NCI-H446 (cell line): ENCODE measurements around the gene ZNF396.

ENCODE experiments used
- DNase-seq, 2 experiments: peaks; one replicate each; lab custom pipeline; 2025; lab: John Stamatoyannopoulos, UW

ZNF396 gene

GRCh38 chr18:35335866-35336265, 41.3 kb downstream of the ZNF396 start:
- no peak for DNase-seq

DNA sequence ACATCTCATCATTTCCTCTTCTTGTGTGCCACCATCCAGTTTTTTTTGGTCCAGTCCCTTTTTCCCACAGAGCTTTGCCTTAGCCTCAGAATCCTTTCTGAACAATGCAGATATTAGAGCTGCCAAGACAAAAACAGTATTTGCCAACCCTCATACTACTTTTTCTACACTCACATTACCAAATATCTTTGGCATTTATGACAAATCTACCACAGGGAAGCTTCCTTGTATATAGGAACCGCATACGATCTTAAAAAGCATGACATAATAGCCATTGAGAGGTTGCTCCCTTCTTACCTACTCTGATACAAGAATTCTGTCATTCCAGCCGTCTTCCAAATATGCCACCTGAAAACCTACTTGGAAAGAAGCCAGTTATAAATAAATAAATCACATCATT, 42.3 kb downstream of the ZNF396 start:
- DNase-seq, result no peak

DNA sequence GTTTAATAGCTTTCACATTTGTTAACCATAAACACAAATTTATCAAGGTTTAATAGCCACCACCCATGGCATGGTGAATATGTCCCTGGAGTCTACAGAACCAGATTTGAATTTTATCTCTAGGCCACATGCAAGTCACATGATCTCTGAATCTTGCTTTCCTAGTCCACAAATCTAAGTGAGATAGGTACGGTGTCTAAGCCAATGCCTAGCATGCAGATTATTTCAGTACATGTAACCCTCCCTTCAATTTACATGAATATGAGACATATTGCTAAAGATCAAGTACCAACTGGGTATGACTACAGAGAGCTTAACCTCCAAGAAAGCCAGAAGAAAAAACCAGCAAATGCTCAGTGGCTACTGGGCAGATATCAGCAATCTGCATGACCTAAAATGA, 42.9 kb downstream of the ZNF396 start:
- no peak for DNase-seq

DNA sequence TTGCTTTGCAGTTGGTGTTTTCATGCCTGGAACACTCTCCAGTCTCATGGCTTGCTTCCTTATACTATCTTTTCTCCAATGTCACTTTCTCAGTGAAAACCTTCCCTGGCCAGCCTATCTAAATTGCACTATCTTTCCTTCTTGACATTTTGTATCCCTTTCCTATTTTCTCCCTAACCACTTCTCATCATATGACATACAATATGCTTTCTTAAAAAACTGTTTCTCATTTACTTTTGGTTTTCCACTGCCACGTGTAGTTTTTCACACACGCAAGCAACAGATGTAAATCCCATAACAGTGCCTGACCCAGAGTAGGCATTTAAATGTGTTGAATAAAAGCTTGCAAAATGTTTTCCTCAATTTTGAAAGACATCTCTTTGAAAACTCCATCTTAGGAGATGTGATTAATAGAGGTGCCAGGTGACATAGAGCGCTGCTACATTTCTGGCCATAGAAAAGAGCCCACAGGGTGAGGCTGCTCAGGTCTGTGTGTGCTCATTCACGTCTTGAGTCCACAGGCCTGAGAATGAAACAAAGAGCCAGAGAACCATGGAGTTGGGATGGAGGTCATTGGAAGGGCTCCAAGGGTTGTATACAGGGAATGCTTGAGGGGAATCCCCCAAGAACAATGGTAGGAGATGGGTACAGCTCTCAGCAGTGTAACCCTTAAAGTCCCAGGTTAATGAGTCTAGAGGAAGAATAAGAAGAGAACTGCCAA, 45.6 kb downstream of the ZNF396 start:
- no peak for DNase-seq

- DNase-seq, result no peak
Measured at GRCh38 chr18:35328868-35329267, 48.3 kb downstream of the ZNF396 start.

DNA sequence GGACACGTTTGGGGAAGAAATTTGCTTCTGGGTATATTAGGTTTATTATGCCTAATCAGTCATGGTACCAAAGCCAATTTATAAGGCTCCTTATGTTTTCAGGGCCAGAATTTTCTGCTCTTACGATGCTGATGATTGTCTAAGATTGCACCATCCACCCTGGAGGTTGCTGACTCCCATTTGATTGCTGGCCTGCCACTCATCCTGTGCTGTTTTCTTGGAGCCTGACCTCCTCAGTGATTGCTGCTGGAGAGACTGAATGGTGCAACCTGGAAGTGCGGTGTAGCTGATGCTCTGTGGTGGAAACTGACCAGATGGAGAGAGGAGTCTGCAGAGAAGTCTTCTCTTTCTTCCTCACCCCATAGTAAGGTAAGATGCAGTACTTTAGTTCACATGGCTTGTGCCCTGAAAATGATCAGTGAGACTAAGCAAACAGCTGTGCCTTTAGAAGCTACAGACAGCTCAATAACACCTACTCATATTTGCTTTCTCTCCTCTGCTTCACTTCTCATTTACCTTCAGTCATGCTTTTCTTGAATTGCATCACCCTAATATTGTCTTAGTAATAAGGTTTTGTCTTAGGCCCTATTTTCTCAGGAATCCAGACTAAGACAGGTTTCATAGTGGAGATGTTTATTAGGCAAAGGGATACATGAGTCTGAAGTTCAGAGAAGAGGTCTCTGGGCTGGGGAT, 50.3 kb downstream of the ZNF396 start:
- DNase-seq, result no peak

DNA sequence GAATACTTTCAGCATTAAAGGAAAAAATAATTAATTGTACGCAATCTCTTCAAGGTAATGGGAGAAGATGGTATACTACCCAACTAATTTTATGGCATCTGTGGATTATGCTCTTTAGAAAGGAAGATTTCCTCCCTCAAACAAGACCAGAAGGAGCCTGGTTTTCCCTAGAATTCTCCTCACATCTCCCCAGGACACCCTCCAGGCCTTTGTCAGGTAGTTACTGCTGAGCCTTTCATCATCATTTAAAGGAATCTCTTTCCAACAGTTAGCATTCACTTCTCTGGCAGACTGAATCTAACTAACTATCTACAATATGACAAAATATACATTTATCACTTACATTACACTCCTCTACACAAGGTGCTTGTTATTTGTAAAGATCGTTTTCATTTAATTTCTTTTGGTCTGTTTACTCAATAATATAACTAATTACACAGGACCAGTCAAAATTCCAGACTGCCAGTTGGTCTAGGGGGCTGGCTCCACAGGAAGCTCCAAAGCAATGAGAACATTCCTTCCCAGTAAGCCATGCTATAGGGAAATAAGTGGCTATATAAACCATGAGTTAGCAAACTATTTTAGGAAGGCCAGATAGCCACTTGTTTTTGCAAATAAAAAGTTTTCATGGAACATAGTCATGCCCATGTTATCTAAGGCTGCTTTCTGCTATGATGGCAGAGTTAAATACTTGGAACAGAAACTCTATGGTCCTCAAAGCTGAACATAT, 52.0 kb downstream of the ZNF396 start:
- DNase-seq, result no peak

DNA sequence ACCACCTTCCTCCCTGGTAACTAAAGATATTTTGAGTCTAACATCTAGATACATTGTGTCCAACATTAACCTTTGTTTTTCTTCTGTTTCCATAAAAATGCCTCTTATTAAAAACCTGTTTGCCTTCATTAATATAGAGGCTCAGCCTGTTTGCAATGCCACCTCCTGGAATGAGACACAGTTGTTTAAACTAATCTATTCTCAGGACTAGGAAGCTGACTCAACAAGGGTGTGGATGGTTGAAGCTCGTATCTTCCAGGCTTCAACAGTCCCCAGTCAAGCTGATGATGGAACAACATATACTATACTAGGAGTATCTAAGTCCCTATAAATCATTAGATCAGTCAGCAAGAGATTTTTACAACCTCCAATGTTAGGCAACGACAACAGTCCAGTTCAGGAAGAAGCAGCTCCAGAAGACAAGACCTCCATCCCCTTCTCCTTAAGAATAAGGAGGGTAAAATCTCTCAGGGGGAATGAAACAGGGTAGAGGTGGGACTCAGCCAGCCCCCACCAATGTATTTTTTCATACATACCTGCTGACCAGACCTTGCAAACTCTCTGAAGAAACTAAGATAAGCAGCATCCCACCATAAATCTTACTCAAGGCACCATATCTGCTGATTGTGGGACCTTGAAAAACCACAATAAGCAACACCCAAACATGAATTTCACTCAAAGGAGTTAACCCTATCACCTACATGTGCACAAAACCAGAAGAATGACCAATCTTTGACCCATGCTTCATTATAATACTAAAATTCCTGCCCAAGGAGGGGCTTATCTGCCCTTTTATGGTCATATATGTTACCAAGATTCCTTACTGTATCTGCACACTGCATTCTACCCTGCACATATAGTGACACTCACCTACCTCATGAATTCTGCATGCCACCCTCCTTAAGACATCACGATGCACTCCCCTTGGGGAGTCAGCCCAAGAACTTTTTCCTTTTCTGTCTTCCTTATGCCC, 54.4 kb downstream of the ZNF396 start:
- no peak for DNase-seq
